ENCODE data around the gene PRKG1.
"Not testable (repeated sequence)": the region's sequence is repeated elsewhere in the genome, so short reads cannot be mapped to it uniquely, and the experiment has no call there.

Gene PRKG1

DNA sequence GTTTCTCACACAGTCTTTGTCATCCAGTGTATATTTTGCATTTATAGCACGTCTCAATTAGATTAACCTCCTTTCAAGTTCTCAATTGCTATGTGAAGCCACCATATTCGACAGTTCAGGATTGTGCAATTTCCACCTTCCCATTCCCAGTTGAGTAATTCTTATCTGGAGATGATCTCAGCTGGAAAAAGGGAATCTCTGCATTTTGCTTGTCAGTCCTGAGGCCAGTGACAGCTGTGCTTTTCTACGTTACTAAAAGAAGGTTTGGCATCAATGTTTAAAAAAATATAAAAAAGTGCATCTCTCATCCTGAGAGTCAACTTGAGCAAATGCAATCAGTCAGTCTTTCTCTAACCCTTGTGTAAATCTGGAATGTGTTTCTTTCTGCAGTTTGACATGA lies 247.7 kb downstream of the PRKG1 start:
- peak; percentile 42 for DNase-seq (ENCODE audit: low spot score)

DNA sequence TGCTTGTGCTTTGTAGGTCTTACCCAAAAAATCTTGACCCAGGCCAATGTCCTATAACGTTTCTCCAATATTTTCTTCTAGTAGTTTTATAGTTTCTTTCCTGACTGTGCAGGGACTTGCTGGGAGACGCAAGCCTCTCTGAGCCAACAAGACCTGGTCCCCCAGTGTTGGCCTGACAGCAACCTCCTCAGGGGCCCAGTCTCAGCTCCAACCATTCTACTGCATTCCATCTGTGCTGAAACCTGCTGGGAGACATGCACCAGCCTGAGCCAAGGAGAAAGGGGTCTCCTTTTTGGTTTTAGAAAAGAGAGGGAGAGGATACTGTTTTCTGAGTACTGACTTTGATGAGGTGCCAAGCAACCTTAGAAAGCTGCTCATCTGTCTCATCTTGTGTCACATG lies 251.4 kb downstream of the PRKG1 start:
- no peak for DNase-seq (ENCODE audit: low spot score)

DNA sequence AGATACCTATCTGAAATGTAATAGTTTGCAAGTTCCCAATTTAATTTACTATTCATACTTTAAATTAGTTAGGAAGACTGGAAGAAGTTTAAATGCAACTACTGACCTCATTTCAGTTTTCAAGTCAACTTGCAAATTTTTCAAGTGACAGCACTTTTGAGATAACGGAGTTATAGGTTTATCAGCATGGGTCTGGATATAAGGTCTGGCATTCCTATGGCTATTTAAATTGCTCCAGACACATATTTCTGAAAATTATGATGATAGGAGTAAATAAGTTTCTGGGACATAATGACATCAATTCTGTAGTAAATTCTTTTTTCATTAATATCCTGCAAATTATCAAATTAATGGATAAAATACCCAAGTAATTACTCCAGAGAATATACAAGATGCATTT lies 251.9 kb downstream of the PRKG1 start:
- DNase-seq (ENCODE audit: low spot score) = no peak

DNA sequence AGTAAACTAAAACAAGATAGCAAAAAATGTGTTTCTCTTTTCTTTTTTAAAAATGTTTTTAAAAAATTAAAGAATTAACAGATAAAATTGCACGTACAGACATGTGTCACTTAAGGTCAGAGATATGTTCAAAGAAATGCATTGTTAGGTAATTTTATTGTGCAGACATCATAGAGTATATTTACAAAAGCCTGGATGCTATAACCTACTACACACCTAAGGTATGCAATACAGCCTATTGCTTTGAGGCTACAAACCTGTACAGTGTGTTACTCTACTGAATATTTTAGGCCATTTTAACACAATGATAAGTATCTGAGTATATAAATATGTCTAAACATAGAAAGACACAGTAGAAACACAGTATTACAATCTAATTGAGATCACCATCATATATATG lies 253.1 kb downstream of the PRKG1 start:
- no peak for DNase-seq (ENCODE audit: low spot score)

DNA sequence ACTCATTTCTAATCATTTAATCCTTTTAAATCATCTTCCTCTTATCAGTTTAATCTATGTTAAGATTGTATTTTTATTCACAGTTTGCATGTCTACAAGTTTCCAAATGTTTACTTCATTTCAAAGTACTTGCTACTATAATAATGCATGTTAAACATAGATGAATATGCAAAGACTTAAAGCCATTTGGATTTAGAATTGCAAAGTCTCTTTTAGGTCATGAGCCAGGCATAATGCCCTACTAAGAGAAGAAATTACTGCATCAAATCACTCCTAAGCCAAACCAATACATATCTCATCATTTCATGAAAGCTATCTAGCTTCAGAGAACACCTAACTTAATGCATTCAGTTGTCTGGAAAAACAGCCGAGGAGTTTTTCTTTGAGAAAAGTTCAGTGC lies 266.1 kb downstream of the PRKG1 start:
- DNase-seq (ENCODE audit: low spot score) = no peak

DNA sequence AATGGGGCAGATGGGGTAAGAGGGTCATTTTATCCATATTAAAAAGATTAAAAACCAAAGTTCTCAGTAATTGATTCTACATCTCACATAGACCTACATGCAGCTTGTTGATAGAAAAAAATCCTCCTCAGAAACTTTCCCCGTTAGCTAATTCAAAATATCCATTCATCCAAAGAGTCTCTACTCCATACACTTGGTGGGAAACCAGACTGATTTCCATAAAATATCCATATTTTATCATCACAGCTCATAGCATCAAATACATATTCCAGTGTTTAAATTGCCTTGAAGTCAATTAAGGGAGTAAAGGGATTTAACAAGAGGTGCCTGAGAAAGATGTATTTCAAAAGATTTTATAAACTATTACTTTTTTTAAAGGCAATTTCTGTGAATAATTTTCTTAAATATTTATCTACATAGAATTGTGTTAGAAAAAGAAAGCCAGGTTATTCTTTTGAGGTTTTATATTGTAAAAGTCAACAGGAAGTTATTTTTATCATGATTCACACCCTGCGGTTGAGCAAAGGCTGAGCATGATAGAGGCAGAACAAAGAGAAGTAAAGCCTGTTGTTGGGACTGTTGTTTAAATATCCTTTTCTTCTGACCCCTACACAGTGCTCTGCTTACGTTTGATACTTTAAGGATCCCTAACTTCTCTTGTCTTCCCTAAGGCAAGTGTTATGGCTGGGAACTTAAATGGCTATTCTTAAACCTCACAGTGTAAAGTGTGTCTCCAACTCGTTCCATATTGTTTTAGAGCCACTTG lies 266.7 kb downstream of the PRKG1 start:
- no peak for DNase-seq (ENCODE audit: low spot score)

DNA sequence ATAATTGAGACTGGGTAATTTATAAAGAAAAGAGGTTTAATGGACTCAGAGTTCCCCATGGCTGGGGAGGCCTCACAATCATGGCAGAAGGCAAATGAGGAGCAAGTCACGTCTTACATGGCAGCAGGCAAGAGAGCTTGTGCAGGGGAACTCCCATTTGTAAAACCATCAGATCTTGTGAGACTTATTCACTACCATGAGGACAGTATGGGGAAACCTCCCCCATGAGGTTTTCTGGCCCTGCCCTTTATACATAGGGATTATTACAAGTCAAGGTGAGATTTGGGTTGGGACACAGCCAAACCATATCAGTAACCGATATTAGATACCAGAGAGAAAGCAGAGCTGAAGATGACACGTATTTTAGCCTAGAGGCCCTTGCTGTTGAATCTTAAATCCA lies 267.5 kb downstream of the PRKG1 start:
- DNase-seq (ENCODE audit: low spot score) = not testable (repeated sequence)

DNA sequence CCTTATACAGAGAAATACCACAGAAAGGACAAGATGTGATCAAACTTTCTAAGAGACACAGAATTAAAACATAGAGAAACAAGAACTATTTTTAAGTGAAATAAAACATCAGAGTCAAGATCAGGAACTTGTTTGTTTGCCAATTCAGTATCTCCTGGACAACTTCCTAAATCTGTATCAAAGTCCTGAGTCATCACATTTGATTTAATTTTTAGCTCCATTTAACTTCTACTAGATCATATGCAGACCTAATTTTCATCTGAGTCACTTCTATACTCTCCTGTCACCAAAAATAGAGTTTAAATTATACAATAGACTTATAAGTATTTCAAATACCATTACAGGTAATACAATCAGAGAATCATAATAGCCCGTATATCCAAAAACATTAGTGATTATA lies 268.1 kb downstream of the PRKG1 start:
- DNase-seq (ENCODE audit: low spot score) = no peak

DNA sequence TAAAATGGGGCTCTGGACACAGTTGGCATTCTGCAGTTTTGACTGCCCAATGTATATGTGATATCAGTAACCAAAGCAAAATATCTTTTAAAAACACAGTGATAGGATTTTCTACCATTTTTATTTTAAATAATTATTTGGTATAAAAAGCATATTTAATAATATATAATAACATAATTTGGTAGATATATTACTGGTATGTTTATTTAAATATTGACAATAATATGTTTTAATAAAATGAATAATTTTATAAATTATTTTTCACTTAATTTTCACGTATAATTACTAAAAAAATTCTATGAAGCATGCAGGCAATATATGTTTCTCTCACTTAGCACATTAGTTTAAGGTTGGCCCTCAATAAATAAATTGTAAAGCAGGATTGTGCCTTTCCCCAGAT lies 269.1 kb downstream of the PRKG1 start:
- DNase-seq (ENCODE audit: low spot score) = no peak

DNA sequence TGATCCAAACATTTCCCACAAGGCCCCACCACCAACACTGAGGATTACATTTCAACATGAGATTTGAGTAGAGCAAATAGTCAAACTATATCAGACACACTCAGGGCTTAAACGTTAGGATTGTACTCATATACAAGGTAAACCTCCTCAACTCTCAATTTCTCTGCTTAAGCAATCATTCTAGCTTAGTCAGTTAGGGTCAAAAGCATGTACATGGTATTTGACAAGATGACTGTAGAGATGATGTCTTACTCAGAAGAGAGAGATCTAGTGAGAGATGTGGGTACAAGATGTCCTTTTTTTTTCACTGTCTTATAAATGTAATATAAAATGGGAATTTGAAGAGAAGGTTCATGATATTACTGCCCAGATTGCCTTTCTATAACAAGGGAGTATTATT lies 270.1 kb downstream of the PRKG1 start:
- no peak for DNase-seq (ENCODE audit: low spot score)

DNA sequence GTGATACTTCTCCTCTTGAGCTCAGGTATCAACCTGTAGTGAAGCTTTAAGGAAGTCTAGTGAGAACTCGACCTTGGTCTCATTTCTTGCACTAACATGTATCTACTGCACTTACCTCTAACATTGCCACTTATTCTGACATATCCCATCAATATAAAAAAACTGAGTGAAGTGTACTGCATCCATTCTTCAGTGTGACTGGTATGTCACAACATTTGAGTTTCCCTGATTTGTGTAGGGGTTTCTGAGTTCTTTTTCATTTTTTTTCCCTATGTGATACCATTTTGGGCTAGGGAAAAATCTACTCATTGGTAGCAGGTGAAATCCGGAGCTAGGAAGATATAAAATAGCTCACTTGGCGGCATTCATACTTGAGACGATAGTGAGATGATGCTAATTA lies 274.3 kb downstream of the PRKG1 start:
- DNase-seq (ENCODE audit: low spot score) = no peak

DNA sequence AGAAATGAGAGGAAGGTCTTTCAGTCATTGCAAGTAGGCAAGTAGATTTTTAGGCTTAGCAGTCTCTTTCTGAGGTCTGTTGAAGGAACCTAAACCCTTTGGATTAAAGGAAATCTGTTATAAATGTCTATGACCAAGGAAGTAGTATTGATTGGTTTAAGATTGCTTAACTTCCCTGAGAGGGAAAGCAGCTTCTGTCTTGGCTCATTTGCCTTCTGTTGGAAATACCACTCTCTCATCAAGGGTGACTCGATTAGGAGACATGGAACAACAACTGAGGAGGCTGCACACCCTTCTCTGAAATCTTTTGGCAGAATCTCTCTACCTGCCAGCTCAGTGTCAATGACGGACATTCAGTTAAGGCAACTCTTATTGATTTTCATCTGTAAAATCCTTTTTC lies 282.9 kb downstream of the PRKG1 start:
- DNase-seq (ENCODE audit: low spot score) = no peak

DNA sequence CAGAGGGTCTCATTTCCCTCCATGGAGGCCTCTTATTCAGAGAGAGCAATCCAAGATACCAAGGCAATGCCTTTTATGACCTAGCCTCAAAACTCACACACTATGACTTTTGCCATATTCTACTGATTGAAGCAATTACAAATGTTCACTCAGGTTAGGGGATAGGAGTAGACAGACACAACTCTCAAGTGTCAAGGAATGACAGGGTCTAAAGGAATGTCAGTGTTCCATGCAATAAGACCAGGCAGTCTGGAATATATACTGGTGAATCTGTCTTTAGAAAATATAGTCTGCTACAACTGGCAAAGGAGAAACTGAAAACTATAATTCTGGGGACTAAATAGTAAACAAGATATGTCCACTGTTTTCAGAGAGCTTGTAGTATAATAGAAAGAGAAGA lies 283.9 kb downstream of the PRKG1 start:
- no peak for DNase-seq (ENCODE audit: low spot score)

DNA sequence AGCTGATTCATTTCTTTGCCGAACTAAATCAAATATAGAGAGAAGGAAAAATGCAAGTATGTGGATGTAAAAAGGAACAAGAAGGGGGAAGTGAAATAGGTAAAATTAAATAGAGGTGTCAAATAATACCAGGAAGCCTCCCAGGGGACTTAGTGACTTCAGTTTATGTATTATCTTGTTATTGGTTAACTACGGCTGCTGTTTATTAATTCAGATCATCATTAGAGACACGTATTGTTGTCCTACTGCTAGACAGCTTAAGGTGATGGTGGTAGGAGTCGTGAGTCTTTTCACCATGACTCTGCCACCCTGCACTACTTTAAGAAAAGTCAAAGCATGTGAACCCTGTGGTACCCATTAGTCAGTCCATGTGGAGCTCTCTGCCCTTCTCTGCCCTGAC lies 289.1 kb downstream of the PRKG1 start:
- DNase-seq (ENCODE audit: low spot score) = no peak

DNA sequence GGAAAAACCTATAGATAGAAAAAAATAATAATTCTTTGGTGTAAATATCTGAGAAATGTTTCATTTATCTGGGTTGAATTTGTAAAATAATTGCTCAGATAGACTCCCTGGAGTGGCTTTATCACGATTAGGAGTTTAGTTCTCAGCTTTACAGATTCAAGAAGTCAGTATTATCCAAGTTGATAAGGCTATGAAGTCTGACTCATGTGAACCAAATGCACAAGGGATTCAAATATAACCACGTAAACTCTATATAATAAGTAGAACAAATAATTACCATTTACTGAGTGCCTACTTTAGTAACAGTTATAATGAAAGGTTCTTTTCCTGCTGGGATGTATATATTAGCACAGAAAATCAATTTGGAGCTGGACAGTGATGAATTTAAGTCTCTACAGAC lies 290.4 kb downstream of the PRKG1 start:
- no peak for DNase-seq (ENCODE audit: low spot score)

DNA sequence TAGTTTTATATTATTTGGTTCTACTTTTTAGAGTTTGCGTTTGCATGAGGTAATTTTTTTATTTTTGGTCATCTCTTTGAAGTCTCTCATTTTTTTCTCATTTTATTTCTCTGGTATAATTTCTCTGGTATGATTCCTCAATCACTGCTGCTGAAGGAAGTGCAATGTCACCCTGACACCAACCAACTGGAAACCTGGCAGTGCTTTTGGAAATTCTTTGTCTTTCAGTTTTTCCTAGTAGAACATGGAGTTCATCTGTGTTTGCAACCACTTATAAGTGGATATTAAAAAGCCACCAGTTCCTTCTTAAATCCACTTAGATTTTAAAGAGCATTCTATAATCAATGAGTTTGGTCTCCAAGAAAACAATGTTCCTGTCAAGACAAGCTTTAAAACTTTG lies 291.8 kb downstream of the PRKG1 start:
- no peak for DNase-seq (ENCODE audit: low spot score)

DNA sequence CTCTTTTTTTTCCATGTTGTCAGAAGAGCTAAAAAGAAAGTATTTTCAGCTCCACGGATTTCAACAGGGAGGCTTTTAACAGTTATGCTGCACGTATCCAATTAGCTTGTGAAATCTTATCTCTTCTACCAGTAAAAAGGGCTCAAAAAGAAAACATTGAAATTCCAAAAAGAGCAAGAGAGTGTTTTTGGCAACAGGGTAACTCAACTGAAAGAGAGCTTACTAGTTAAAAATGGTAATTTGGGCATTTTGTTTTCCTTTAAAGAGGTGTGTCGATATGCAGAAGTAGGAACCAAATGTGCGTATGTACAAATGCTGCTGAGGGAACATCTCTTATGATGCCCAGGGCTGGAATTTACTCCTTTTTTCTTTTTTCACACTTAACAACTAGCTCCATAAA lies 292.8 kb downstream of the PRKG1 start:
- DNase-seq (ENCODE audit: low spot score) = no peak

DNA sequence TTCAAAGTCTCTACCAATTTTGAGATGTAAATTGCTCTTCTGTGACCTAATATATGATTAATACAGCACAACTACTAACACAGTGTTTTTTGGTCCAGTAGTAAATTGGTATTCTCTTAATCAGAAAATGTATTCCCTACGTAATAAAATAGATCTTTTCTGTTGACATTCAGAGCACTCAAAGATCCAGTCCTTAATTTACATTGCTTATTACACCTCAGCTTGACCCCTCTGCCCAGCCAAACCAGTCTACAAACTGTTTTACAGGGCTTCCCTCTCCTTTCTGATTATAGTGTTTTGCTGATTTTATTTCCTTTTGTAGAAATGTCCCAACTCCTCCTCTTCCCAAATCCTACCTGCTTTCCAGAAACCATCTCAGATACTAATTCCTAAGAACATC lies 293.4 kb downstream of the PRKG1 start:
- no peak for DNase-seq (ENCODE audit: low spot score)

DNA sequence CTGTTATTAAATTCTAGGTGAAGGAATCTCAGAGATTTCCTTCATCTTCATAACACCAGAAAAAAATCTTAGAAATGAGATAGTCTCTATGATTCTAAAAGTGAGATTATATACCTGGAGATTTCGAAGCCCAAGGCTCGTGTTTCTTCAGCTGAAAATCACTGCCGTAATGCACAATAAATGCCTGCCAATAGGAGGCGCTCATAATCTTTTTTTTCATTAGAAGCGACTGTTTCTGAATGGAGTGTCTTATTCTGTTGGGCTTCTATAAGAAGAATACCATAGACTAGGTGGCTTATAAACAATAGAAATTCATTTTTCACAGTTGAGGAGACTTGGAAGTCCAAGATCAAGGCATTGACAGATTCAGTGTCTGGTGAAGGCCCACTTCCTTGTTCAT lies 294.7 kb downstream of the PRKG1 start:
- DNase-seq (ENCODE audit: low spot score) = no peak

DNA sequence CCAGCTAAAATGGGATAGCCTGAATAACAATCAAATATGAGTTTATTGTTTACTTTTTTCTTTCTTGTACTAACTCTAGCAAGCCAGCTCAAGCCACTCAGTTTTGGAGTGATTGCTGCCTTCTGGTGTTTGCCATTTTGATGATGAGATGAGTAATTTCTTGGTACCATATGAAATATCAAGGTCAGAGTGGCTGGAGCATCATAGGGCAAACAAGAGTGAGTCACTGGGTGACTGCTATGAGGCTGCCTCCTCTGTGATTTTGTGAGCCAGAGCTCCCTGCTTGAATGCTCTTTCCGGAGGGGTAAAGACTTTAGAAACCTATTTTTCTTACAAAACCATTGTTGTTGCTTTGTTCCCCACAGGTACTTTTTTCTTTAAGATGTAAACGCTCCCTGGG lies 295.6 kb downstream of the PRKG1 start:
- peak; percentile 47 for DNase-seq (ENCODE audit: low spot score)

DNA sequence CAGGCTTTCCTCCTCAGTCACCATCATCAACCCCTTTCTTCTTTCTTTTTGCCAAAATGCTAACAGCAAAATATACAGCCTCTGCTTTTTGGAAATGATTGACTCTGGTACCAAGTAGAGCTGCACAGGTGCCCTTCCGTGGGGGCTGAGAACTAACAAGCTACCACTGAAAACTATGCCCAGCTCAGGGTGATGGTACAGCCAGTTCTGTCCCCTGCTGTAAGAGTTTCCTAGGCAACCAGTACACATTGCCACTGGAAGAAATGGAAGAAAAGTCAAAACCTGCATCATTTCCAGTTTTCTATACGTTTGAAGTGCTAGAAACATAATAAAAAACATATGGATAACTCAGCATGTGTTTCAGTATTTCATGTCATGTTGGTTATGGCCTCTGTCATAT lies 297.5 kb downstream of the PRKG1 start:
- DNase-seq (ENCODE audit: low spot score) = no peak

DNA sequence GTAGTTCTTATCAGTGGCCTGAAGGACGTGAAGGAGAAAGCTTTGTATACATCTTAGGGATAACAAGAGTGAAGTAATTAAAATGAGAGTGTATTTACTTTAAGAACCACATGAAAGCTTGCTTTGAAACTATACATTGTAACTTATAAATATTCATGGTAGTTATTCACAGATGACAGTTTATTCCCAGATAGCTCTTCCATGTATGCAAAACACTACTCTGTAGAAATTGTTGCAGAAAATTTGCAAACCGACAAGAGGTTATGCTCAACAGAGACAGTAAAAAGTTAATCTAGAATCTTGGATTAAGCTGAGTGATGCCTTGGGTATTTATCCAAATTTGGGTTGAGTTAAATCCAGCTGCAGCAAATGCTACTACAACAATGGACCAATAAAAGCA lies 301.5 kb downstream of the PRKG1 start:
- no peak for DNase-seq (ENCODE audit: low spot score)

DNA sequence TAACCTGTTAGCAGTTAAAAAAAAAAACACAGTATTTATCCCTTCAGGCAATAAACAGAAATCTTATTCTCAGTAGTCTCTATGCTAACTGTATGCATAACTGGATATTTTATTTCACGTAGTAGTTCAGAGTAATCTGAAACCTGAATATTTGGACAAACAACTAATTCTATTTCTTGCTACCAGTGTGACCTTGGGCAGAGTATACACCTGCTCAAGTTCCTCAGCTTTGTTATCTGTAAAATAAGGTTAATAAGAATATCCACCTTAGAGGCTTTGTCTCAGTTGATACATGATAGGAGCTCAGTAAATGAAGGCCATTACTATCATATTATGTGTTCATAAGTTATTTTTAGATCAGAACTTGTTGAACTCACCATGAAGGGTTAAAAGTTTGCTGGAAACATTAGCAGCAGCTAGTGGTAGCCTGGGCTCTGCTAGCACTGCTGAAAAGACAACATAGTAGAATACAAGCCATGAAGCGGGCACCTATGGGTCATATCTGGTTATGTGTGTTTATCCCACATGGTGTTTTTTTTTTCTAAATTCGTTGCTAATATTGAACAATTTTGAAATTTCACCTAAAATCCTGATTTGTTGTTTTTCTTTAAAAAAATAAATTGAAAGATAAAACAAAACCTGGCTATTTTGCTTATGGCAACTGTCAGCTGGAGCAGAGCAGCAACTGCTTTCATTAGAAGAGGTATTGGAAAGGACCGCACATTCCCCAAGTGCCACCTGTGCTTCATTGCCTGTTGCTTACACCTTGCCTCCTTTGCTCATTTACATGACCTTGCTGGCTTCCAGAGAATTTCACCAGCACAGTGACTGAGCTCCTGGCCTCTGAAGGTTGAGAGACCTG lies 303.0 kb downstream of the PRKG1 start:
- no peak for DNase-seq (ENCODE audit: low spot score)
